Stimulated activated CD4-positive, alpha-beta T cell treated with anti-CD3 and anti-CD28 coated beads, Interleukin-2, amount 100 ng/mL, for 24 hours (primary cell): ENCODE measurements around the gene GRHL3.
A peak's percentile ranks its signal among the peaks of the same experiment; 100 is the strongest.

Experiments
- DNase-seq, 2 donors: peaks; one replicate each; pipeline ENCODE4 v3.0.0-alpha.2; 2020

The GRHL3 gene

DNA sequence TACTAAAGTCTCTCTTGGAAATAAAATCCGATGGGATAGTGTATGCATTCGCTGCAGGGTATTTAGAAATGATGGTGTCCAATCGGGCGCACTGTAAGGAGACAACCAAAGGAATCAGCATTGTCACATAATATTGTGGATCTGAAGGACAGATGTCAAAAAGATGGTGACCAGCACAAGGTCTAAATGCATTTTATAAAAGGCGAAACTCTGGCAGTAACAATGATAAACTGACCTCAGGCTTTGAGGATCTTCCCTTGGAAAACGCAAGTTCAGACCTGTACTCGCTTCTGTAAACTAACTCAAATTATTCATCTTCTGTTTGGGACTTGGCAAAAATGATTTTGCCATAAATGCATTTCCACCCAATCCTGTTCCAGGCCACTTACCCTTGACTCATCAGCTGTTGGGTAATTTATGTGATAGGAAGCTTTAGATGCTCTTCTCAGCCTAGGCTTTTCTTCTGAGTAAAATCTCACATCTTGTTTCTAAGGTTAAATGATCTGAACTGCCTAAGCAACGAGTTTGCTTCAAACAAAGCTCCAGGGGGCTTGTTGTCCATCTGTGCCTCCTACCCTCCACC lies 60.7 kb downstream of the GRHL3 start:
- DNase-seq: no peak

DNA sequence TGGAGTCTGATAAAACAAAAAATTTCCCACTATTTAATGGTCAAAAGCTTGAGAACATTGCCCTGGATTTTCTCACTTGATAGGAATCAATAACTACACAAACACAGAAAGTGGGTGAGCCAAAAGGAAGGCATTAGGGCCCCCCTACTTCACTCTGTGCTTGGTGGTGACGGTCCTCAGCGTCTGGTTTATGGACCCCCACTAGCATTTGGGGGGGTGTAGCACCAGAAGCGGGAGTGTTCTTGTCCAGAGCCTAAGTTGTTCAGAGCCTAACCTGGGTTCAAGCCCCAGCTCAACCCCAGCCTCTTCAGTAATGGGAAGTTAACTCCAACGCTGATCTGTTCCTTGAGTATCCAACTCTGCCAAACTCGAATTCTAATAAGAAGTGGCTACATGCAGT lies 61.4 kb downstream of the GRHL3 start:
- DNase-seq: no peak

DNA sequence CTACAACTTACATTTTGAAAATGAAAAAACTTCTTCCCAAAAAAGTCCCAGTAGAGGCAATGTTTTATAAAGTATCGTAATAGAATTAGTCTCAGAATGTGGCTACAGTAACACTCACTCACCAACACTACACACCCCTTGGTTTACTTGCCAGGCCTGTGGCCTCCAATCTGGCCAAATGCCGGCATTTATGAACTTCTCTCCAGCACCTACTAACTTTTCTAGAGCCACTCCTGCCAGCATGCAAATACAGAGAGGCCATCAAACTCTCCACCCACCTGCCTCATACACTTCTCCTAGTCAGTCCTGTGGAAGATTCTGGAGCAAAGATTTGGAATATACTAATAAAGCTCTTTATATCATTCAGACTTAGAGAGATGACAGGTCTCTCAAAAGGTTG lies 62.1 kb downstream of the GRHL3 start:
- no peak for DNase-seq

DNA sequence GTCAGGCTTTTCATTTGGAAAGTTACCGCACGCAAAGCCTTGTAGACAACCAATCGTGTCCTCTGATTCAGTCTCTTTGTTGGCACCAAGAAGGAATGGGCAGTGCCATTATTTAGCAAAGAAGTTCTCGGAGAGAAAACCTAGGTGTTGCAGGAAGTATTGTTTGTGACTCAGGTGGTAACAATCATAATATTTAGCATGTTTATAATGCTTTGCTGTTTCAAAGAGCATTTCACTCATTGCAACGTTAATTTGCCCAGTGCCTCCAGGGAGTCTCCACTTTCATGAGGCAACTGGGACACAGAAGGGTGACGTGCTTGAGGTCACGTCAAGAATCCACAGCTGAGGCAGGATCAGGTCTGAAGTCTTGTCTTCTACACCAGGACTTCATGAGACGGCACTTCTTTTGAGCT lies 63.0 kb downstream of the GRHL3 start:
- no peak for DNase-seq

DNA sequence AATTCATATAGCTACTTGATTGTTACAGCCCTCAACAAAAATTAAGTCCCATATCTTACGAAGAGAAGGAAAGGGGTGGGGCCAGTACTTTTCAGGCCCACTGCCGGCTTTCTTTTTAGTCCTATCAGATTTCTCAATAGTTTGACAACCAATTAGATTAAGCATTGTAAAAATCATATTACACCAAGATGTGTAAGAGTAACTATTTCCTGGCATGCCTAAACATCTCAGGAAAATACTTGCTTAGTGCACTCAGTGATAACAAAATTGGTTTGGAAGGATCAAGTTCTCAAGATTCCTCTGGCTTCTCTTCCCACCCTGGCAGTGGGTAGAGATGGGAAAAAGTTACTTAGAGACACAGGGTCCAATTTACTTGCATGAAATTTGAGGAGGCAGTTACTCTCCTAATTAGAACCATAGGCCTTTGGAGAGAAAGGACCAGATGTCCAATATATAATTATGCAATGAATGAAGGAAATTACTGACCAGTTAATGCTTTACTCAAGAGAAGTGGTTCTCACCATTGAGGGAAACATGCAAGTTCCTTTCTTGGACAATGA lies 64.3 kb downstream of the GRHL3 start:
- no peak for DNase-seq

DNA sequence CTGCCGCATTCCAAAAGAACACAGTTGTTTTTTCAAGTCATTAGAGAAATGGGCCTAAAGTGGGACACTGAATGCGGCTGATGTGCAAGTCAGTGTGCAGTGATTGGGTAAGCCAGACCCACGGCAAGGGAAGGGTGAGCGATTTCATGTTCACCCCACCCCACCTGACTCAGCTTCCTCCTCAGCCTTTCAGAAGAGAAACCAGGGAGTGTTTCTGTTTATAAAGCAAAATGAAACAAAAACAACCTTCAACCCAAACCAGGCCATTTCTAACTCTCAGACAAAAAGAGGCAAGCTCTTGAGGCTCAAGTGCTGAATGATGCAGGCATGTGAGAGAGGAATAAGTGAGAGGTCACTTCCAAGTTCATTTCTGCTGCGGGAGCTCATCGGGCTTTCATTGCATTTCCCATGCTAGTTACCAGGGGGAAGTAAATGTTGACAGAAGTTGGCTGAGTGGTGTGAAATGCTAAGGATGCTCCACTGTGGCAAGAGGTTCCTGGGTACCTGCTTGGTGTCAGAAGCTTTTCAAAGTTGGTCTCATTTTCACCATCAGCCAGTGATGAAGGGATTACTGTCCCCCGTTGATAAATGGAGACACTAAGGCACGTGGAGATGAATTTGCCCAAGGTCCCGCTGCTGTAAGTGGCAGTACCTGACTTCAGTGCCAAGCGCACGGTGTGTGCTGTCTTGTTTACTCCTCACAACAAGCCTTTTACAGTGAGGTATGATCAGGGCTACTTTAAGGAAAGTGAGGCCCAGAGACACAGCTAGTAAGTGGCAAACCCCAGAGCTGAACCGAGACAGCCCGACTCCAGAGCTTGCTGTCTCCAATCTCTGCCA lies 65.3 kb downstream of the GRHL3 start:
- DNase-seq: peak; percentile 37 to 46

DNA sequence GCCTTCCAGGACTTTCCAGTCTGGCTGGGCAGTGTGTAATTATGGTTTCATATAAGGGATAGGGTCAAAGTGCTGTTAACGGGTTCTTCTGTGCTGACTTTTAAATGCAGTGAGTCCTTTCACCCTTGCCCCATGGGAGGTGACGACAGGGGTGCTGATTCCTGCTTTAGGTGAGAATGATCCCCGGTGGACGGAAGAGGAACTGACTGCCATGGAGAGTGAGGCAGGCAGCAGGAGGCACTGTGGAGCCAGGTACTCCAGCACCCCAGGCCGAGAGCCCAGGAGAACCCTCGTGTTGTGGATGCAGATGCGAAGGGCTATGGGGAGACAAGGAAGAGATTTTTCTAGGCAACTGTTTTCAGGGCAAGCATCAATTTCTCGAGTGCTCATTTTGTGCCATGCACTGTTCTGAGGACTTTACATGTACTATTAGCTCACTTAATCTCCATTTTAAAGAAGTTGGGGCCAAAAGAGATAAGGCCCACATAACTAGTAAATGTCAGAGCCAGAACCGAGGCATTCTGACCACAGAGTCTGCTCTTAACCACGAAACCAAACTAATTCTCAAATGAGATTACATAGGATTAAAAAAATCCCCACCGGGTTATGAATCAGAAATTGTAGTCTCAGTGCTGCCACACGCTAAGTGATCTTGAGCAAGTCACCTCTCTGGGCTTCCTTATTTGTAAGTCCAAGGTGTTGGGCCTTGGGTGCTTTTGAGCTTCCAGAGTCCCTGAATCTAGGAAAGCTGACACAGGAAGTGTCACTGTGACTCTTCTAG lies 66.2 kb downstream of the GRHL3 start:
- DNase-seq: peak; percentile 41 to 42

DNA sequence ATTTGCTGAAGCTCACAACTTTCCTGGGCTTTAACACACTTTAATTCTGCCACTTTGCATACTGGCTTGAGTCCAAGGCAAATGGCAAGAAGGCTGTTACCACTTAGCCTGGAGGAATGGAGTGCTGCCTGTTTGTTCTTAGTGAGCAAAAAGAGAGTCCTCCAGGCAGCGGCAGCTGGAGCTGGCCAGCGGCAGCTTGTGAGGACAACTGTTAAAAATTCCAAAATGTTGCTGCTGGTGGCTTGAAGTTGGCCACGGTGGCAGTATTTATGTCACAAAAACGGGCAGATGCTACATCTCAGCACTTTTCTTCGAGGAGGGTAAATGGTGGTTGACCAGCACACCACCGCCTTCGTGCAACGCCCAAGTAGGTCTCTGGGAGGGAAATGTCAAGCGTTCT lies 67.1 kb downstream of the GRHL3 start:
- no peak for DNase-seq

DNA sequence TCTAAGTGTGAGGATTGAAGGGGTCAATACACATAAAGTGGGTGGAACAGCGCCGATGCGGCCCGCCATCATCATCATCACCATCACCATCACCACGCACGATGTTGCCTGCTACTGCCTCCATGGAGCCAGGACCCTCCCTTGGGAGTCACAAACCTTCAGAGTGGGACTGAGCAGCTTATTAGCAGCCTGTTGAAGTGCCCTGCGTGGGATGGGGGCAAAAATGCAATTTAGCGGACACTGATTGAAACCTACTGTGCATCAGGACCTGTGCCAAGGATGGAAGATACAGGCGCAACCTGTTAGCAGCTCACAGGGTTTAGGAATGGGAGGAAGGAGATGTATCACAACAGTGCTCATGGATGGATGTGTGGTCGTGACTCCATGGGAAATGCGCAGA lies 67.8 kb downstream of the GRHL3 start:
- DNase-seq: no peak

DNA sequence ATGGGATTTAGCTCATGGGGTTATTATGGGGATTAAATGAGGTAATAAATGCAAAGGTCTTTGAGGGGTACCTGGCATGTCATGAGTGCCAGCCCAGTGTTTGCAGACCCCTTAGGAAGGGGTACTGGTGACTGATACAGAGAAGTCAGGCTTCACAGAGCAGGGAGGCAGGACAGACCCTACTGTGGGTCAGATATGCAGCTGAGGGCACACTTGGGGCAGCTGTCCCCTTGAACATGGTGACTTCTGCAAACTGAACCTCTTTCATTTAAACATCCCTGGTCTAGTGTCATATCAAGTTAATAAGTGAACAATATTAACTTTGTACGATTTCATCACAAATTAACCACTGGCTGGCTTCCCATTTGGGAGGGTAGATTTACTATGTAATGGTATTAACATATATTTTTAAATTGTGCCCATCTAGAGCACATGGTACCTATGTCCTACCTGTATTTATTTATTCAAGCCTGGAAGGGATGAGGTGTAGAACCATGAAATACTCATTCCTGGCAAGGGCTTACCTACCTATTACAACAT lies 68.5 kb downstream of the GRHL3 start:
- DNase-seq: no peak

DNA sequence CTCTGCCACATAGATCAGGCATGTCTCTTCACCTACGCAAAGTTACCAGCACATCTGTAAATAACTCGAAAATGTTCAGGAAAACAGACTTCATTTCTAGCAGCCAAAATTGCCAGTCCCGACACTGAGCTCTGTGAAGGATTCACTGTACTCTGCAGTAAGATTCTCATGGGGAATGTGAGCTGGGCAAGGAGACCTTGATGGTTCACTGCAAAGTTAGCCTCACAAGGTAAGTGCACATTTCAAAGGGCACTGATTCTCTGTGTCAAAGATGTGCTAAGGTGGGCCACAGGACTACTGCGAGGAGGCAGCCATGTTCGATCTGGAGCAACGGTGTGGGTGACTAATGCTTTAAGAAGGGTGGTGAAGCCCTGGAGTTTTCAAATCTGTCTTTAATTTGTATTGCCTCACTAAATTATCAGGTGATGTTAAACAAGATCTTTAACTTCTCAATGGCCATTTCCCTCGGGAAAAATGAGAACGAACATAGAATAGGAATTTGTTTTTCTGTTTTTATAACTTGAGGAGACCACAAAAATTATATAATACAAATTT lies 69.3 kb downstream of the GRHL3 start:
- no peak for DNase-seq

DNA sequence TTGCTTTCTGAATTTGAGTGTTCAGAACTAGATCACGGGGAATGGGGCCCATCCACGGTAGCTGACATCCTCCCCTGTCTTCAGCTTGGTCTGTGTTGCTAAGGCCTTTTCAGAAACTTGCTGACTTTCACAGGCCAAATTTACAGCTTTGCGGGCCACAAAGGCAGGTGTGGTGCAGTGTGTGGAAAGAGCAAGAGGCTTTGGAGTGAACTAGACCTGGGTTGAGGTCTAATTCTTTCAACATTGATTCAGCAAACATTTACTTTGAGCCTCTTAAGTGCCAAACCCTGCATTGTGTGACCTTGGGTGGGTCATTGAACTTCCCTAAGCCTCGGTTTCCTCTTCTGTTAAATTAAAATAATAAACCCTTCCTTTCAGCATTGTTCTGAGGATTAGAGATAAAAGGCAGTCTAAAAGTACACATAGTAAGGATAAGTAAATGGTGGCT lies 70.1 kb downstream of the GRHL3 start:
- DNase-seq: no peak

DNA sequence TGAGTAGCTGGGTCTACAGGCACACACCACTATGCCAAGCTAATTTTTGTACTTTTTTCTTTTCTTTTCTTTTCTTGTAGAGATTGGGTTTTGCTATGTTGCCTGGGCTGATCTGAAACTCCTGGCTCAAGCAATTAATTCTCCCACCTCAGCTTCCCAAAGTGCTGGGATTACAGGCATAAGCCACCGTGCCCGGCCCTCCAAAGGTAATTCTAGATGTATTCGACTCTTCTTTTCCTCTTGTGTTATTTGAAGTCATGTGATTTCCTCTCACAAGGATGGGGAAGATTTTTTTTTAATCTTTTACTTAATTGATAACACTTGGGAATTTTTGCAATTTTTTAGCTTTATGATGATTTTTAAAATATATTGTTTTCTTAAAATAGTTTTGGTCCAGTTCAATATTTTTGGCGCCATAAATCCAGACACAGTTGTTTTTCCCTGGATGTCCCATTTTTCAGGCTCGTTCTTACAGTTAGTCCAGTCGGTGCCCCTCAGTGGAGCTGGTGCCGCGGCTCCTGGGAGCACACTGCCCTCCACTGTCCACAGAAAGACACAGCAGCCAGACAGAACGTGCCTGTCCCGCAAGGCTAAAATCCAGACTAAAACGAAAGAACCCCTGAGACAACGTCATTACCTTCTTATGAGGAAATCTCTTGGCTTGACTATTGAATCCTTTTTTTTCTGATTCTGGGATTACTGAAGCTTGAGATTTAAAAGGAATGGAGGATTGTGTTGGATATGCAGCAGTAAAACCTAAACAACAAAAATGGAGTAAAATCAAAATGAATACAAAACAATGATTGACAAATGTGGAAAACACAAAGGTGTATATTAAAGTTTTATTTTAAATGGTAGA lies 72.0 kb downstream of the GRHL3 start:
- DNase-seq: peak; percentile 69 to 71

DNA sequence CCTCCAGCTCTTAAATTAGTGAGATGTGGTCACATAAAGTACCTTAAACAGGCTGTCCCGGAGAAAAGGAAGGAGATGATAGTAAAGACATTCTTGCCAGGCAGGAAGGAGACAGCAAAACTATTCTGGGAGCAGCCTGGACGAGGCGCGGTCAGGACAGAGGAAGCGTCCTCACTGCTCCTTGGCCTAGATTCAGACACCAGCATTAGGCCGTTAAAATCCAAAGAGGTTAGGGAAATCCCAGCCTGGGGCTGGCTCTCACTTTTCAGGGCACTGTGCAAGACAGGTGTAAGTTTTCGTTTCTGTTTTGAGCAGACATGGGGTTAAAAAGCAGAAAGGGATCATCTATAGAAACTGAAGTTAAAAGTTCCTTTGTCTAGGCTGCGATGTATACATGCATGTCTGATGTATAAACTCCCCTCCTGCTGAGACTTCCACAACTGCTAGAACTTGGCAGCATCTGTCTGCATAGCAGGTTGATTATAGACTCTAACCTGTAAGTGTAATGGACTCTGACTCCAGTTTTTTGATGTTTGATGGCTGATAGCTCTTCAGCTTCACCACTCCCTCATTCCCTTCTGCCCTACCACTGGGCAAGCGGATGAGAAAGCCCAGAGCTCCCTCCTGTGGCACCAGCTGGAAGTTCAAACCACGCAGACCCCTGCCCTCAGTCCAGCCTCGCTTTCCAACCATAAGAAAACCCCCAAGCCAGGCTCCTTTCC lies 72.9 kb downstream of the GRHL3 start:
- peak; percentile 73 to 76 for DNase-seq

DNA sequence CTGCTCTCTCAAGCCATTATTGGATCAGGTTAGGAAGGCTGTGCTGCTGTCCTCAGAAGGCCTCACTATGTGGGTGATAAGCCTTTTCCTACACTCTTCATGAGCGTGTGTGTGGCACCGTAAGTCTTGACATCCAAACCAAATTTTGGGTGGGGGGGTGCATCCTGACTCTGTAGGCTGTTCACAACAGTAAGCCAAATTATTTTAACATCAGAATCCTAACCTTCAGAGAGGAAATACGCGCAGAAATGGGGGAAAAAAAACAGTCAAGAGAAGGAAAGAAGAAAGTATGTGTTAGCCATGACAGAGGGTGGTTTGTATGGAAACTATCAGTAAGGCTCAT lies 73.4 kb downstream of the GRHL3 start:
- no peak for DNase-seq

DNA sequence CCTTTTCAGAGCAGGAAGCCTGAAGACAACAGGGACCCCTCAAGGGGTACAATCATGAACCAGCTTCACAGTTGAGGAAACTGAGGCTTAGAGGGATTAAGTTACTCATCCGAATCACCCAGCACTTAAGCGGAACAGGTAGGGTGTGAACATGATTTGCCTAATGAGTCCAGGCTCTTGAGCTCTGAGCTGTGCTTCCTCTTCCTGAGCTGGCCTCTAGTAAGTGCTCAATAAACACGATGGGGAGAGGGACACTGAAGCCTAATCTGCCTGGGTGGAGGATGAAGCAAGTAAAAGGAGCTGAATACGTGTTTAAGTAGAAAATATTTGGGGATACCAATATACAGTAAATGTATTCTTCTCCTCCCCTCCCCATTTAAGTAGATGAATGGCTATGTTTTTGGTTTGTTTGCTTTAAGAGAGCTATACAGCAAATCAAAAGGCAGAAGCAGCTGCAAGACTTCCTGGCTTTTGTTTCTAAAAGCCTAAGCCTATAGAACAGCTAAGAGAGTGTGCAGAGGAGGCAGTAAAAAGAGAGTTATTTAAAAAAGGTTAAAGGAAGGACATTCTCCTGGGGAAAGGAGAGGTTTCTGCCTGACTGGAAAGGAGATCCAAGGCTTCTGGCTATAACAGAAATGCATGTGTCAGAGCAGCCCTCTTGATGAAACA lies 74.0 kb downstream of the GRHL3 start:
- no peak for DNase-seq

DNA sequence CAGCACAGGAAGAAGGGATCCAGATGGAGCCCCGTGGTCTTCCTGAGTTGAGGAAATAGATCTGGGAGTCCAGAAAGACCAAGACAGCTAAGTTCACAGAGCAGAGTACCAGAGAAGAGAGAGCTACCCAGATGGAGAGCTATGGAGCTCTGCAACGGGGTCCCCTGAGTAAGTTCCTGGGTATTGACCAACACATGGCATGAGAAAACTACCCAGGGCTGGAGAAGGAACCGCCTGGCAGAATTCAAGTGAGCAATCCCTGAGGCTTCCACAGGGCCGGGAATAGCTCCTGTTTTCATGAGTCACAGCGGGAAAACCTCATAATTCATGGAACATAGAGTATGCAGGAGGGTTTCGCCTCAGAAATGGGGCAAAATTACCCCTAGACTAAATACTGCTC lies 74.7 kb downstream of the GRHL3 start:
- no peak for DNase-seq

DNA sequence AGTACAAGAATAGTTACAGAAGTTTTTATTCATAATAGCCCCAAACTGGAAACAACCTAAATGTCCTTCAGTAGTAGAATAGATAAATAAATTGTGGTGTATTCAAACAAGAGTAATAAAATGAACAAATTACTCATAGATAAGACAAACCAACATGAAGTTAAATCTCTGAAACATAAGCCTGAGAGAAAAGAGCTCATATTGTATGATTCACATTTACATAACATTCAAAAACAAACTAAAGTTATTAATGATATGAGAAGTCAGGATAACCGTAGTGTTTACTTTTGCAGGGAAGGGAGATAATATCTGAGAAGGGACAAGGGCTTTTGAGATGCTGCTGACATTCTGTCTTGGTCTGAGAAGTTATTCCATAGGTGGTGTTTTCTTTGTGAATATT lies 80.9 kb downstream of the GRHL3 start:
- no peak for DNase-seq

DNA sequence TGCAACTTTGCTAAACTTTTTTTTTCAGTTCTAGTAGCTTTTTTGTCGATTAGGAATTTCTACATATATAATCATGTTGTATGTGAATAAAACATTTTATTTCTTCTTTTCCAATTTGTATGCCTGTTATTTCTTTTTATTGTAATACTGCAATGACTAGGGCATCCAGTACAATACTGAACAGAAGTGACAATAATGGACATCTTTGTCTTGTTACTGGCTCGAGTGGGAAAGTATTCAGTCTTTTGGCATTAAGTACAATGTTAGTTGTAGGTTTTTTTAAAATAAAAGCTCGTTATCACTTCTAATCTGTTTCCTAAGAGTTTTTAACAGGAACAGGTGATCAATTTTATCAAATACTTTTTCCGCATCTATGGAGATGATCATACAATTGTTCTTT lies 84.6 kb downstream of the GRHL3 start:
- DNase-seq: no peak
